H1 (cell line): Measurements from ENCODE around the gene CEP72. TPM values are rescaled to one million over a fixed set of nuclear protein-coding genes. Genes with fewer than 3 reads are reported as not detected.

Experiments
- CTCF ChIA-PET: fragments of 300-600 bp; sonication (Branson Sonifier 250); formaldehyde crosslinking; loops from one replicate; lab custom pipeline; 2021; ENCODE audit not compliant: partially characterized antibody; lab: Charles Lee
- POLR2A ChIA-PET: fragments of 300-600 bp; sonication (Branson Sonifier 250); formaldehyde crosslinking; loops from one replicate; lab custom pipeline; 2021; ENCODE audit warnings: inconsistent platforms; ENCODE audit not compliant: partially characterized antibody; lab: Charles Lee
- DNase-seq, 2 experiments: peaks; one replicate each; pipeline versions ENCODE4 v3.0.0 to v3.0.0-alpha.2; 2010 to 2022; ENCODE audit warnings: low spot score in 2 of 2, low read depth in 1 of 2, mixed read lengths in 1 of 2
- FAIRE-seq: peaks from 2 replicates; lab custom pipeline; 2011; peaks lifted over from hg19 to GRCh38; lab: Jason Lieb, UNC
- H2AFZ ChIP-seq: 2 replicates; pipeline ENCODE4 v1.8.1; 2012; ENCODE audit warnings: low read length, inconsistent platforms
- H2AK5ac ChIP-seq: 2 replicates; pipeline ENCODE4 v1.6.1; 2013; ENCODE audit warnings: low read depth, low read length
- H2BK120ac ChIP-seq: replicated peaks from 2 replicates; pipeline ENCODE3; 2013; ENCODE audit warnings: low read depth, low read length, inconsistent platforms
- H2BK12ac ChIP-seq: 2 replicates; pipeline ENCODE4 v1.6.1; 2013; ENCODE audit warnings: low read depth, low read length
- H2BK15ac ChIP-seq: 2 replicates; pipeline ENCODE4 v1.6.1; 2013; ENCODE audit warnings: low read length
- H2BK20ac ChIP-seq: 2 replicates; pipeline ENCODE4 v1.6.1; 2013; ENCODE audit warnings: low read length
- H2BK5ac ChIP-seq: 2 replicates; pipeline ENCODE4 v1.6.1; 2013; ENCODE audit warnings: low read depth, low read length
- H3K14ac ChIP-seq: 2 replicates; pipeline ENCODE4 v1.6.1; 2013; ENCODE audit warnings: inconsistent platforms; ENCODE audit not compliant: insufficient read length
- H3K18ac ChIP-seq: 2 replicates; pipeline ENCODE4 v1.6.1; 2013; ENCODE audit warnings: low read length; ENCODE audit errors: extremely low read depth
- H3K23ac ChIP-seq: 2 replicates; pipeline ENCODE4 v1.6.1; 2013; ENCODE audit warnings: inconsistent platforms; ENCODE audit not compliant: insufficient read length
- H3K23me2 ChIP-seq: 2 replicates; pipeline ENCODE4 v1.6.1; 2013; ENCODE audit warnings: low read depth, low read length
- H3K27ac ChIP-seq: 2 replicates; pipeline ENCODE4 v1.6.1; 2011; ENCODE audit warnings: low read depth, low read length, inconsistent platforms
- H3K27me3 ChIP-seq, 4 experiments: replicated peaks in 1 of 4; 1 replicate in 1 of 4; 2 replicates in 3 of 4; pipeline versions ENCODE4 v1.6.1 to v1.8.1; 2011 to 2013; ENCODE audit warnings: low read length in 3 of 4, mild to moderate bottlenecking in 3 of 4, inconsistent platforms in 2 of 4, mixed read lengths in 2 of 4, moderate library complexity in 1 of 4; ENCODE audit not compliant: control insufficient read depth in 3 of 4, insufficient read depth in 3 of 4; ENCODE audit errors: extremely low read depth in 1 of 4
- H3K36me3 ChIP-seq, 4 experiments: 2 replicates each; pipeline versions ENCODE4 v1.6.1 to v1.8.1; 2011 to 2013; ENCODE audit warnings: mild to moderate bottlenecking in 4 of 4, low read length in 3 of 4, moderate library complexity in 2 of 4, control low read depth in 1 of 4, inconsistent platforms in 1 of 4; ENCODE audit not compliant: insufficient read depth in 4 of 4, control insufficient read depth in 2 of 4
- H3K4ac ChIP-seq: replicated peaks from 2 replicates; pipeline ENCODE3; 2013; ENCODE audit warnings: low read length, low read depth, mixed read lengths, inconsistent platforms; ENCODE audit not compliant: insufficient read length
- H3K4me1 ChIP-seq, 4 experiments: replicated peaks in 1 of 4; 1 replicate in 1 of 4; 2 replicates in 3 of 4; pipeline versions ENCODE4 v1.6.1 to v1.8.1; 2011 to 2013; ENCODE audit warnings: low read length in 3 of 4, inconsistent platforms in 2 of 4, mixed read lengths in 1 of 4; ENCODE audit not compliant: insufficient read depth in 4 of 4, control insufficient read depth in 3 of 4
- H3K4me2 ChIP-seq, 2 experiments: 2 replicates each; pipeline versions ENCODE4 v1.6.1 to v1.8.1; 2011 to 2013; ENCODE audit warnings: low read depth in 2 of 2, low read length in 2 of 2, control low read depth in 1 of 2, inconsistent platforms in 1 of 2, mild to moderate bottlenecking in 1 of 2; ENCODE audit not compliant: insufficient read depth in 1 of 2
- H3K4me3 ChIP-seq, 4 experiments: fragments of 200-600, 300-600 bp in 1 of 4; sonication (generic), shearing (Covaris generic), sonication (Bioruptor Twin) in 1 of 4; 2 replicates each; pipeline versions ENCODE4 v1.5.1 to v1.8.1; 2011 to 2016; ENCODE audit warnings: low read length in 4 of 4, low read depth in 3 of 4, control low read depth in 2 of 4, inconsistent platforms in 2 of 4, mild to moderate bottlenecking in 2 of 4, mixed read lengths in 1 of 4, moderate library complexity in 1 of 4; ENCODE audit not compliant: insufficient read depth in 2 of 4; ENCODE audit errors: extremely low read depth in 1 of 4
- H3K56ac ChIP-seq: replicated peaks from 2 replicates; pipeline ENCODE3; 2013; ENCODE audit warnings: low read depth, mild to moderate bottlenecking, mixed read lengths, low read length, inconsistent platforms; ENCODE audit not compliant: insufficient read length
- H3K79me1 ChIP-seq: 2 replicates; pipeline ENCODE4 v1.6.1; 2013; ENCODE audit warnings: low read depth, low read length, control low read depth
- H3K79me2 ChIP-seq, 2 experiments: 2 replicates each; pipeline versions ENCODE4 v1.6.1 to v1.8.1; 2012 to 2013; ENCODE audit warnings: low read length in 2 of 2, mild to moderate bottlenecking in 2 of 2, inconsistent platforms in 1 of 2; ENCODE audit not compliant: insufficient read depth in 2 of 2, control insufficient read depth in 1 of 2
- H3K9ac ChIP-seq, 4 experiments: replicated peaks in 1 of 4; 1 replicate in 1 of 4; 2 replicates in 3 of 4; pipeline versions ENCODE4 v1.6.1 to v1.8.1; 2011 to 2013; ENCODE audit warnings: low read depth in 3 of 4, low read length in 3 of 4, control low read depth in 2 of 4, mild to moderate bottlenecking in 2 of 4, moderate library complexity in 2 of 4, inconsistent platforms in 1 of 4; ENCODE audit errors: extremely low read depth in 1 of 4
- H3K9me3 ChIP-seq, 2 experiments: 2 replicates each; pipeline versions ENCODE4 v1.6.1 to v1.8.1; 2012 to 2013; ENCODE audit warnings: mild to moderate bottlenecking in 2 of 2, moderate library complexity in 2 of 2, control low read depth in 1 of 2, inconsistent platforms in 1 of 2, low read depth in 1 of 2, low read length in 1 of 2, mixed read lengths in 1 of 2; ENCODE audit not compliant: insufficient read depth in 2 of 2
- H4K20me1 ChIP-seq, 2 experiments: replicated peaks in 1 of 2; 2 replicates each; pipeline versions ENCODE3 to v1.8.1; 2011 to 2013; ENCODE audit warnings: inconsistent platforms in 2 of 2, low read length in 2 of 2, mild to moderate bottlenecking in 1 of 2; ENCODE audit not compliant: insufficient read depth in 2 of 2, control insufficient read depth in 1 of 2
- H4K5ac ChIP-seq: 2 replicates; pipeline ENCODE4 v1.6.1; 2013; ENCODE audit warnings: low read length, low read depth, mixed read lengths, inconsistent platforms; ENCODE audit not compliant: insufficient read length
- H4K8ac ChIP-seq: 2 replicates; pipeline ENCODE4 v1.8.0; 2013; ENCODE audit warnings: mild to moderate bottlenecking, moderate library complexity, low read length, inconsistent platforms; ENCODE audit not compliant: insufficient read depth; ENCODE audit errors: extremely low read depth
- H4K91ac ChIP-seq: replicated peaks from 2 replicates; pipeline ENCODE3; 2013; ENCODE audit warnings: low read length, mixed read lengths, inconsistent platforms; ENCODE audit not compliant: insufficient read length
- CBX5 ChIP-seq: fragments of 300-800, 300-1000 bp; sonication (generic); IDR thresholded peaks from 2 replicates; pipeline ENCODE4 v1.7.1; 2016; ENCODE audit warnings: antibody characterized with exemption, low read length, low read depth
- CEBPB ChIP-seq: IDR thresholded peaks from 2 replicates; pipeline ENCODE4 v1.6.1; 2012; ENCODE audit warnings: low read depth, low read length
- CHD1 ChIP-seq: IDR thresholded peaks from 2 replicates; pipeline ENCODE4 v1.6.1; 2012; ENCODE audit warnings: low read depth, low read length, improper control_type of control experiment
- EGR1 ChIP-seq: IDR thresholded peaks from 2 replicates; pipeline ENCODE4 v1.6.1; 2011; ENCODE audit warnings: low read depth, low read length, borderline replicate concordance
- GABPA ChIP-seq: IDR thresholded peaks from 2 replicates; pipeline ENCODE4 v1.6.1; 2011; ENCODE audit warnings: mild to moderate bottlenecking, low read length, moderate library complexity, borderline replicate concordance; ENCODE audit not compliant: insufficient read depth
- JUND ChIP-seq: IDR thresholded peaks from 2 replicates; pipeline ENCODE4 v1.6.1; 2011; ENCODE audit warnings: mild to moderate bottlenecking, improper control_type of control experiment, low read length
- KDM5A ChIP-seq: fragments of 200-600 bp; IDR thresholded peaks from 2 replicates; pipeline ENCODE4 v1.7.1; 2012; ENCODE audit warnings: mild to moderate bottlenecking, low read length, inconsistent platforms, mixed read lengths
- POU5F1 ChIP-seq: IDR thresholded peaks from 2 replicates; pipeline ENCODE4 v1.6.1; 2011; ENCODE audit warnings: low read depth, mild to moderate bottlenecking, low read length, moderate library complexity
- SIN3A ChIP-seq, 2 experiments: IDR thresholded peaks in 1 of 2; conservative IDR thresholded peaks in 1 of 2; 2 replicates each; pipeline ENCODE4 v1.6.1; 2011 to 2012; ENCODE audit warnings: low read length in 2 of 2, improper control_type of control experiment in 1 of 2, low read depth in 1 of 2, mild to moderate bottlenecking in 1 of 2
- SP4 ChIP-seq: IDR thresholded peaks from 2 replicates; pipeline ENCODE4 v1.6.1; 2012; ENCODE audit warnings: low read length, inconsistent platforms
- WGBS, 2 experiments: shearing (Covaris generic) in 1 of 2; methylation state at CpG; one replicate each; pipeline versions ENCODE4 v1.1.6 to v1.1.7; 2013 to 2015; ENCODE audit warnings: low lambda C conversion rate in 2 of 2, mixed read lengths in 2 of 2, inconsistent platforms in 1 of 2, low coverage in 1 of 2, missing lambda C conversion rate in 1 of 2; ENCODE audit not compliant: insufficient replicate concordance in 2 of 2, insufficient coverage in 1 of 2, insufficient read length in 1 of 2; ENCODE audit errors: extremely low coverage in 1 of 2, missing lambda C conversion rate in 1 of 2; 5-methylcytosine and 5-hydroxymethylcytosine counted together
- polyA plus RNA-seq, 7 experiments: library from polyadenylated mRNA; depleted of rRNA in 3 of 7; stranded (reverse) in 5 of 7; unstranded in 2 of 7; fragments of >200 nt in 5 of 7; fragments of 200-250 nt in 2 of 7; gene quantifications; 1 replicate in 5 of 7; 2 replicates in 1 of 7; 4 replicates in 1 of 7; pipeline versions ENCODE4 v1.2.1 to v1.2.3, GENCODE V29; 2011 to 2013; ENCODE audit warnings: missing spikeins in 2 of 7, mixed read lengths in 2 of 7
- total RNA-seq: library from RNA; stranded (reverse); fragmentation: NEBNext Ultra II Directional; extraction: Animal tissue kit (Norgen Biotek cat#: 25700); gene quantifications from 2 replicates; pipeline ENCODE4 v1.2.1, GENCODE V29; 2021
- TF ChIP-seq, protein P1 (sequence below): IDR thresholded peaks from 2 replicates; pipeline ENCODE4 v1.6.1; 2012; ENCODE audit warnings: inconsistent platforms

The CEP72 gene
- total and polyA plus RNA-seq, 2 of the 8 experiments (the other 6 are each of a cell fraction or from before 2014, with no cell fraction given), result 13.1 to 19.6 TPM

GRCh38 chr5:665956-666711, 54.0 kb downstream of the CEP72 start:
- H3K9ac ChIP-seq, result no peak overlapping the region
- no peaks in the 10 kb centered on the region for H3K23me2 ChIP-seq
- H3K79me1 ChIP-seq, result peaks cover 4% of the 10 kb centered on the region; the same call in 1 of the 2 replicates
- H3K27me3 ChIP-seq, result no peaks in the 10 kb centered on the region
- H3K14ac ChIP-seq, result no peak overlapping the region
- no peak overlapping the region for H3K4me2 ChIP-seq
- H4K5ac ChIP-seq, result no peak overlapping the region
- H2BK5ac ChIP-seq, result no peak overlapping the region
- no peak overlapping the region for H4K91ac ChIP-seq
- H3K79me2 ChIP-seq, result no peaks in the 10 kb centered on the region
- H3K4me3 ChIP-seq, result no peak overlapping the region
- no peak overlapping the region for H3K23ac ChIP-seq
- H3K4me1 ChIP-seq, result peaks cover 0 to 11% (median 0%) of the 10 kb centered on the region in 4 experiments; a peak in 2 of 7 replicates
- FAIRE-seq (no peak), DNase-seq (no peak)
- H2BK20ac ChIP-seq, result no peak overlapping the region
- peaks cover 7 to 18% of the 10 kb centered on the region in 2 experiments for H4K20me1 ChIP-seq
- H3K4ac ChIP-seq, result no peak overlapping the region
- no peak overlapping the region for H2BK12ac ChIP-seq
- POLR2A ChIA-PET, result interaction anchor here (1.4 to 1.8 kb wide), 2 partner anchors 10 to 13 kb away, joined by 5 to 6 read pairs; no protein-coding TSS in a partner anchor
- H3K36me3 ChIP-seq, result peaks cover 3 to 29% (median 6%) of the 10 kb centered on the region in 4 experiments; a peak in 6 of 8 replicates
- H3K56ac ChIP-seq, result no peak overlapping the region
- H3K18ac ChIP-seq, result no peak overlapping the region
- no peak overlapping the region; the same call in 1 of the 2 replicates for H4K8ac ChIP-seq
- H3K9me3 ChIP-seq, result no peaks in the 10 kb centered on the region
- no peak overlapping the region for H2BK120ac ChIP-seq
- H2BK15ac ChIP-seq, result no peak overlapping the region
- H3K27ac ChIP-seq, result no peak overlapping the region
- H2AFZ ChIP-seq, result no peak overlapping the region
- H2AK5ac ChIP-seq, result no peak overlapping the region
- CTCF ChIA-PET, result interaction anchor here (1.0 kb wide), 1 partner anchor 13 kb away, joined by 3 read pairs; no protein-coding TSS in a partner anchor
- 87% methylated on average over 27 of the region's 40 CpGs; no CpG with 5 or more reads in 1 of the 2 experiments for WGBS, 2 experiments
- no peak for TF ChIP-seq KDM5A
- no peak for TF ChIP-seq GABPA
- no peak for TF ChIP-seq SIN3A (conservative IDR thresholded peaks at IDR 0.05 in 1 of 2, IDR thresholded peaks at IDR 0.05 in 1 of 2; ENCODE audit: low read depth in 1 of 2, low read length in 2 of 2)
- TF ChIP-seq POU5F1, result no peak
- no peak for TF ChIP-seq JUND
- TF ChIP-seq, protein P1, sequence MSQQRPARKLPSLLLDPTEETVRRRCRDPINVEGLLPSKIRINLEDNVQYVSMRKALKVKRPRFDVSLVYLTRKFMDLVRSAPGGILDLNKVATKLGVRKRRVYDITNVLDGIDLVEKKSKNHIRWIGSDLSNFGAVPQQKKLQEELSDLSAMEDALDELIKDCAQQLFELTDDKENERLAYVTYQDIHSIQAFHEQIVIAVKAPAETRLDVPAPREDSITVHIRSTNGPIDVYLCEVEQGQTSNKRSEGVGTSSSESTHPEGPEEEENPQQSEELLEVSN, result no peak
- no peak for TF ChIP-seq CBX5
- TF ChIP-seq EGR1, result no peak
- no peak for TF ChIP-seq SP4
- no peak for TF ChIP-seq CEBPB
- no peak for TF ChIP-seq CHD1
